IPS-20b (cell line): ENCODE data around the gene VWF.

Experiments used
- H3K27ac ChIP-seq: one replicate; pipeline ENCODE4 v1.5.1; 2013; ENCODE audit warnings: low read length
- H3K27me3 ChIP-seq: 2 replicates; pipeline ENCODE4 v1.6.1; 2013; ENCODE audit warnings: mild to moderate bottlenecking, low read length, inconsistent platforms; ENCODE audit not compliant: insufficient read depth
- H3K36me3 ChIP-seq: 2 replicates; pipeline ENCODE4 v1.6.1; 2013; ENCODE audit warnings: low read depth, mild to moderate bottlenecking, inconsistent platforms, low read length, moderate library complexity; ENCODE audit not compliant: insufficient read depth
- H3K4me1 ChIP-seq: 2 replicates; pipeline ENCODE4 v1.6.1; 2013; ENCODE audit warnings: mild to moderate bottlenecking, control low read depth, inconsistent platforms, low read length, moderate library complexity; ENCODE audit not compliant: insufficient read depth
- H3K4me3 ChIP-seq: 2 replicates; pipeline ENCODE4 v1.5.1; 2013; ENCODE audit warnings: mild to moderate bottlenecking, low read length, inconsistent platforms
- H3K9ac ChIP-seq: 2 replicates; pipeline ENCODE4 v1.6.1; 2013; ENCODE audit warnings: low read depth, mild to moderate bottlenecking, inconsistent platforms, low read length, moderate library complexity
- H3K9me3 ChIP-seq: 2 replicates; pipeline ENCODE4 v1.6.1; 2013; ENCODE audit warnings: mild to moderate bottlenecking, low read depth, low read length, inconsistent platforms; ENCODE audit not compliant: insufficient read depth

VWF gene

DNA sequence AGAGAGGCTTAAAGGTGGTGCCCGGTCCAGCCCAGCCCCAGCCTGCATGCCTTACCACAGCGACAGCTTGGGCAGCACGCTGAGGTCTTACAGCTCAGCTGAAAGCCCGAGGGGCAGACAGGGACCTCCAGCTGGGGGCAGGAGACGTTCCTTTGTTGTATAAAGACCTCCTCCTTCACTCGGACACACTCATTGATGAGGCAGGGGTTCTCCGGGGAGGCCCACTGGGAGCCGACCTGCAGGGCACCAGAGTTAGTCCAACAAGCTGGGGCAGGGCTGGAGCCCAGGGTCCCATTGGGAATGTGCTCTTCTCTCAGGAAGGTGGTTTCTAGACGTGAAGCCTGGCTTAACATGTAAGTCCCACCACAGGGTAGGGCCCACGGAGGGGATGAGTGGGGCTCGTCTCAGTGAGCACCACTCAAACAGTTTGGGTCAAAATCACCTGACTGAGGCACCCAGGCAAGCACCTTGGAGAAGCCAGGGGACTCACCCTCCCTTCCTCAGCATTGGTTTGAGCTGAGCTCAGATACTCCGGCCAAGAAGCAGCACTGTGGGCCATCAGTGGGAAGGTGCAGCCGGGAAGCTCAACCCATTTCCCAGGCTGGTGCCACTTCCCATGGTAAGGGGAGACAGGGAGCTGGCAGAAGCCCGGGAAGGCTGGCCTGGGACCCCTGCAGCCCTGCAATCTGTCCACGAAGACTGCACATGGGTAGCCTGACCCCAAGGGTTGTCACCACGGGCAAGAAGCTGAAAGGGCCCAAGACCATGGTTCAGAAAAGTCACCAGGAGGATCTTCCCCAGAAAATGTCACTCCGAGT lies 155.1 kb downstream of the VWF start:
- Histone ChIP-seq H3K36me3 (no peaks in the 10 kb centered on the region), H3K27ac (no peak overlapping the region), H3K9ac (no peak overlapping the region), H3K9me3 (no peaks in the 10 kb centered on the region), H3K27me3 (peaks cover 8% of the 10 kb centered on the region), H3K4me3 (no peak overlapping the region), H3K4me1 (peaks cover 14% of the 10 kb centered on the region; the same call in 1 of the 2 replicates)

DNA sequence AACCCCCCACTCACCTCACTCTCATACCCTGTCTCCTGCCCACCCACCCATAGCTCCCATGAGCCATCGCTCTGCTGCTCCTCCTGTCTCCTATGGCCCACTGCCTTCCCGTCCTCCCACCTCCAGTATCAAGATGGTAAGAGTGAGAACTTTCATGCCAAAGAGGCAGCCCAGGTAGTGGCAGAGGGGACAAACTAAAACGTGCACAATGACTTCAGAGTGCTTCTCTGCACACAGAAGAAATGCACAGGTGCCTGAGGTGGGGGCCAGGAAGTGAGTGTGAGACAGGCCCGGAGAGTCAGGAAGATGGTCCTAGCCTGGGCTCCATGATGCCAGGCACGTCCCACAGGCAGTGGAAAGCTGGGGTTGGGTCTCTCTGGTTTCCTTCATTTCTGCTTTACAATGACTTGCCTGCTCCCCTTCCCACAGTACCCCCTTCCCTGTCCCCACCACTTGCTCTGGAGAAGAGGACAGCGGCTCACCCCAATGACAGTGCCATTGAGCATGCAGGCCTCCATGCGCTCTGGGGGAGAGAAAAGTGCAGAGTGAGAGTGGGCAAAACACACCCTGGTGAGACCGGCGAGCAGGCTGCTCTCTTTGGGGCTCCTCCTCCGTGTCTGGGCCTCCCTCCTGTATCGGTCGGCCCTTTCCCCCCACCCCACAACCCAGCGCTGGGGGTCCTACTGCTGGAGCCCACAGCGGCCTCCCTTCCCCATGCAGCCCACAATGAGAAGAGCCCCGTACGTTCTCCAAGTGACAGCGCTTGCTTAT lies 156.6 kb downstream of the VWF start:
- H3K27ac ChIP-seq = no peak overlapping the region
- H3K27me3 ChIP-seq = peaks cover 8% of the 10 kb centered on the region
- H3K9me3 ChIP-seq = no peaks in the 10 kb centered on the region
- no peaks in the 10 kb centered on the region for H3K36me3 ChIP-seq
- no peak overlapping the region for H3K4me3 ChIP-seq
- no peak overlapping the region for H3K9ac ChIP-seq
- peaks cover 22% of the 10 kb centered on the region; the same call in 1 of the 2 replicates for H3K4me1 ChIP-seq

DNA sequence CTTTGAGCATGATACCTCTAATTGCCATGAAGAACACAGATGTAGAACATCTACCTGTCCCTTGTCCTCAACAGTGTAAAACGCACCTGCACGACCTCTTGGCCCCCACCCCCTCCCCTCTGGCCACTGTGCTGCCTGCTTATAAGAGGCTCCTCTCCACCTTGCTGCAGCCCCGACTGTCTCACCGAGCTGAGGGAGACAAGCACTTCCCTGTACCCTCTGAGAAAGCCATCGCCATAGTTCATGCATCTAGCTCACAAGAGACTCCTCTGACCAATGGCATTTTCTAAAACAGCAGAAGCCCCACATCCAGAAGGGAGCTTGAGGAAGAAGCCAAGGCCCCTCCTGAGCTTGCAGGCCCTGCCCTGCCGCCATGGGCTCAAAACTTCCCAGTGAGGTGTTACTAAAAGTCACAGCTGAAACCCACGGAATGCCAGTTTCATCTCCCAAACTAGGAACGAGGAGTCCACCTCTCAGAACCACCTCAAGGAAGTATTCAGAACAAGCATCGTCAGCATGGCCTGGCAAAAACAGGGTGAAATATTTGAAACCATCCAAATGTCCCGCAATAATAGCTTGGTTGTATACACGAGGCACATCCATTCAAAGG lies 157.9 kb downstream of the VWF start:
- Histone ChIP-seq H3K27ac (no peak overlapping the region), H3K9me3 (no peaks in the 10 kb centered on the region), H3K27me3 (peaks cover 8% of the 10 kb centered on the region), H3K9ac (no peak overlapping the region), H3K36me3 (no peaks in the 10 kb centered on the region), H3K4me1 (peaks cover 22% of the 10 kb centered on the region; the same call in 1 of the 2 replicates), H3K4me3 (no peak overlapping the region)

DNA sequence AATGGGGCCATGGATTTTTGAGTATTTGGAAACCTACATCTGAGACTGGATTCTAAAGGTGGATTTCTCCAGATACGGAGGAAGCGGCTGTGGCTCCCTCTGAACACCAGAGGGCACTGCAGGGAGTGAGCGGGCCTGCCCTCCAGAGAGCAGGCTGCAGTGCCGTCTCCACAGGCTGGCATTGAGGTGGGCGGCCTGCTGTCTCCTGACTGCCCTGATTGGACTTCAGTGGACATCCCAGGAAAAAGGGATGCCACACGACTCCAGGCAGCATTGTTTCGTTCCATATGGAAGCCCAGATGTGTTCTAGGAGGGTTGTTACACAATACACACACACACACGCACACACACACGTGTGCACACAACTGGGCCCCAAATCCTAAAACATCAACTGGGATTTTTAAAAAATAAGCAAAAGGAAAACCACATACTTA lies 158.5 kb downstream of the VWF start:
- H3K4me1 ChIP-seq = peaks cover 22% of the 10 kb centered on the region; the same call in 1 of the 2 replicates
- no peak overlapping the region for H3K9ac ChIP-seq
- no peaks in the 10 kb centered on the region for H3K9me3 ChIP-seq

GRCh38 chr12:5964913-5965900 lies 159.3 kb downstream of the VWF start:
- Histone ChIP-seq H3K27ac (no peak overlapping the region), H3K9me3 (no peaks in the 10 kb centered on the region), H3K9ac (no peak overlapping the region; the same call in 1 of the 2 replicates), H3K4me1 (peaks cover 25% of the 10 kb centered on the region; the same call in 1 of the 2 replicates), H3K4me3 (peak overlapping the region; percentile 27; the same call in 1 of the 2 replicates), H3K36me3 (no peaks in the 10 kb centered on the region), H3K27me3 (peaks cover 8% of the 10 kb centered on the region)

More for the DNA sequence above, 158.5 kb downstream of the VWF start:
- Histone ChIP-seq H3K36me3 (no peaks in the 10 kb centered on the region), H3K4me3 (peak overlapping the region; percentile 27; the same call in 1 of the 2 replicates), H3K27me3 (peaks cover 8% of the 10 kb centered on the region), H3K27ac (no peak overlapping the region)

GRCh38 chr12:5963515-5963914 lies 161.0 kb downstream of the VWF start:
- no peak overlapping the region for H3K4me3 ChIP-seq
- peaks cover 8% of the 10 kb centered on the region for H3K27me3 ChIP-seq
- no peak overlapping the region for H3K9ac ChIP-seq
- no peak overlapping the region for H3K27ac ChIP-seq
- no peaks in the 10 kb centered on the region for H3K36me3 ChIP-seq
- no peaks in the 10 kb centered on the region for H3K9me3 ChIP-seq
- H3K4me1 ChIP-seq = peaks cover 25% of the 10 kb centered on the region; the same call in 1 of the 2 replicates

DNA sequence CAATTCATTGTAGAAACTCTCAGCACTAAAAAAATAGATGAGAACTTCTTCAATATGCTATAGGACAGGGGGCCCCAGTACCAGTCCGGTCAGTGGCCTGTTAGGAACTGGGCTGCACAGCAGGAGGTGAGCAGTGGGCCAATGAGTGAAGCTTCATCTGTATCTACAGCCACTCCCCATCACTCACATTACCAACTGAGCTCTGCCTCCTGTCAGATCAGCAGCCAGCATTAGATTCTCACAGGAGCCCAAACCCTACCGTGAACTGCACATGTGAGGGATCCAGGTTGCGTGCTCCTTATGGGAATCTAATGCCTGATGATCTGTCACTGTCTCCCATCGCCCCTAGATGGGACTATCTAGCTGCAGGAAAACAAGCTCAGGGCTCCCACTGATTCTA lies 163.7 kb downstream of the VWF start:
- Histone ChIP-seq H3K9me3 (no peaks in the 10 kb centered on the region), H3K4me1 (peaks cover 22% of the 10 kb centered on the region; the same call in 1 of the 2 replicates), H3K27me3 (peaks cover 8% of the 10 kb centered on the region), H3K36me3 (no peaks in the 10 kb centered on the region), H3K9ac (no peak overlapping the region), H3K4me3 (no peak overlapping the region), H3K27ac (no peak overlapping the region)

DNA sequence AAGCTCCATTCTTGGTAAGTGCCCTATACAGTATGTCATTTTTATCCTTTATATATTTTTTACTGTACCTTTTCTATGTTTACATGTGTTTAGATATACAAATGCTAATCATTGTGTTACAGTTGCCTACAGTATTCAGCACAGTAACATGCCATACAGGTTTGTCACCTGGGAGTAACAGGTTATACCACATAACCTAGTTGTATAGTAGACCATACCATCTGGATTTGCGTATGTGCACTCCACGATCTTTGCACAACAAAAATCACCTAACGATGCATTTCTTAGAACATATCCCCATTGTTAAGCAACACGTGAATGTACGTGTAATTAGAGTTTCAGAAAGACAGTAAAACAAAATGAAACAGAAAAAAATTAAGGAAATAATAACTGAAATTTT lies 167.5 kb downstream of the VWF start:
- H3K27me3 ChIP-seq = no peaks in the 10 kb centered on the region
- no peak overlapping the region for H3K4me3 ChIP-seq
- no peak overlapping the region for H3K9ac ChIP-seq
- no peak overlapping the region for H3K27ac ChIP-seq
- no peaks in the 10 kb centered on the region for H3K36me3 ChIP-seq
- peaks cover 3% of the 10 kb centered on the region; the same call in 1 of the 2 replicates for H3K4me1 ChIP-seq
- no peaks in the 10 kb centered on the region for H3K9me3 ChIP-seq

DNA sequence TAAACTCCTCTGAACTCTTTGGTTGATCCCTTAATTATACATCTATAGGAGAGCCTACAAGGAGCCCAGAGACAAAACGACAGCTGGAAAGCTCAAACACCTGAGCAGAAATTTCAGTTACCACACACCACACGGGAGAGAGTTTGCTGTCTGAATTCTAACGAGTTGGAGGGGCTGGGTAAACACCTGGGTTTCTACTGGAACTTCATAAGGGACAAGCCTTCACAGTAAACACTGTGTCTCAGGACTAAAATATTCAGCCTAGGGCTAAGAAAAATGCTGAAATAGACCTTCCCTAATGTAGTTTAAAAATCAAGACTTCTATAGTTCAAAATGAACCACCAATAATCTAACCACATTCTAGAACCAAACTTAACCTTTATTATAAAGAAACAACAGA lies 169.8 kb downstream of the VWF start:
- Histone ChIP-seq H3K36me3 (no peaks in the 10 kb centered on the region), H3K9ac (no peak overlapping the region), H3K4me3 (no peak overlapping the region), H3K27me3 (no peaks in the 10 kb centered on the region; the same call in 1 of the 2 replicates), H3K9me3 (no peaks in the 10 kb centered on the region), H3K4me1 (no peaks in the 10 kb centered on the region), H3K27ac (no peak overlapping the region)

DNA sequence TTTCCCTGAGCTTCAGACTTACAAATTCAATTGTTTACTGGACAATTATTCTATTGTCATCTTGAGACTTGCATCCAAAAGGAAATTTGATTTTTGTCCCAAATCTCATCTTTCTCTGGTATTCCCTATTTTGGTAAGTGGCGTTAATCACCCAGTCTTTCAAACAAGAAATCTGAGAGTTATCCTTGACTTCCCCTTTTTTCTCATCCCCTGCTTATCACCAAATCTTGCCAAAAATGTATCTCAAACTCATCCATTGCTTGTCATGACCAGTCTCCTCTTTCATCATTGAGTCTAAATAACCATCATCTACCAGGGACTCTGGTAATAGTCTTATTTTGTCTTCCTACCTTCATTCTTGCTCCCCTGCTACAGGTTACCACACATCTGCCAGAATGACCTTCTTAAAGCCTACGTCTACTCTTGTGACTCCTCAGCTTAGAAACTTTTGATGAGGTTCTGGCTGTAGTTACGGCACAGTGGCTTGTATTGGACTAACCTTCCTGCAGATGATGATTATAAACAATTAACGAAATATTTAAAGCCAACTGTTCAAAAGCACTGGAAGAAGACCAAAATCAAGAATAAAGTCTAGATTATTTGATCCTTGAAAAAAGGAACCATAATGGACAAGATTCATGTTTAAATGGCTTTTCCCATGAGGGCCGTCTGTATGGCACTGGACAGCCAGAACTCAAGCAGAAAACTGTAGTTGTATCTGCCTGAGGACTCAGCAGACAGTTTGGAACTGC lies 170.5 kb downstream of the VWF start:
- Histone ChIP-seq H3K9me3 (no peaks in the 10 kb centered on the region), H3K9ac (no peak overlapping the region), H3K4me1 (no peaks in the 10 kb centered on the region), H3K27me3 (no peaks in the 10 kb centered on the region; the same call in 1 of the 2 replicates), H3K36me3 (no peaks in the 10 kb centered on the region), H3K4me3 (no peak overlapping the region), H3K27ac (no peak overlapping the region)
